CD4-positive, alpha-beta T cell treated with Interleukin-15 for 4 hours (primary cell): ENCODE data around the gene PRXL2A.
"Not testable (repeated sequence)": the region's sequence is repeated elsewhere in the genome, so short reads cannot be mapped to it uniquely, and the experiment has no call there.

ENCODE experiments used
- DNase-seq: peaks from one replicate; pipeline ENCODE4 v3.0.0-alpha.2; 2020; ENCODE audit warnings: low spot score

The PRXL2A gene

DNA sequence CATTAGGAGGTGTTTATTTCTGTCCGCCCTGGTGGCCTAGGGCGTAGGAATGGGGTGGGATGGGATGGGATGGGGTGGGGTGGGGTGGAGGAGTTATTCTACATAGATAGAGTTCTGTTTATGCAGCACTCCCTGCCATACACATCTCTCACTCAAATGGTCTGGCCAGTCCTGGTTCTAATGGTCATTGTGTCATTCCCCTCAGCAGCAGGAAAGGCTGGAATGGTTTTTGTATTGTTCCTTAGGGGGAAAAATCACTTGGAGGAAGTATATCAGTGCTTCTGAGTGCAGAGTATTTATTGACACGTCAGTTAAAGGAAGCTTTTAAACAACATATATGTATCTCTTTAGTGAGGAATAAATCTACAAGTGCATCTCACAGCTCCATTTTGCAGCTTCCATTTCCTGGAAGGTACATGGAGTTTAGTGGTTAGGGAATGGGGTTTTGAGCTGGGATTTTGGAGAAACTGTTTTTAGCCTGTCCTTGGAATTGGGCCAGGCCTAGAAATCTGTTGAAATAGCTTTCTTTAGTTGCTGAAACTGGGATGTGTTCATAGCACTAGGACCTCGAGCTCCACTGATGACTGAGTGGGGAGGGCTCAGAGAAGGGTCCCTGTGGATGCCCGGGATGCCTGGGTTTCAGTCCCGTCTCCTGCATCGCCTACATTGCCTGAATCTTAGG is 54.1 kb downstream of the PRXL2A start:
- no peak for DNase-seq

GRCh38 chr10:80462981-80463741 is 54.8 kb downstream of the PRXL2A start:
- DNase-seq: peak; percentile 48

GRCh38 chr10:80463868-80464267 is 55.5 kb downstream of the PRXL2A start:
- DNase-seq: no peak

GRCh38 chr10:80464557-80465450 is 56.5 kb downstream of the PRXL2A start:
- no peak for DNase-seq

GRCh38 chr10:80465451-80465835 is 57.1 kb downstream of the PRXL2A start:
- no peak for DNase-seq

DNA sequence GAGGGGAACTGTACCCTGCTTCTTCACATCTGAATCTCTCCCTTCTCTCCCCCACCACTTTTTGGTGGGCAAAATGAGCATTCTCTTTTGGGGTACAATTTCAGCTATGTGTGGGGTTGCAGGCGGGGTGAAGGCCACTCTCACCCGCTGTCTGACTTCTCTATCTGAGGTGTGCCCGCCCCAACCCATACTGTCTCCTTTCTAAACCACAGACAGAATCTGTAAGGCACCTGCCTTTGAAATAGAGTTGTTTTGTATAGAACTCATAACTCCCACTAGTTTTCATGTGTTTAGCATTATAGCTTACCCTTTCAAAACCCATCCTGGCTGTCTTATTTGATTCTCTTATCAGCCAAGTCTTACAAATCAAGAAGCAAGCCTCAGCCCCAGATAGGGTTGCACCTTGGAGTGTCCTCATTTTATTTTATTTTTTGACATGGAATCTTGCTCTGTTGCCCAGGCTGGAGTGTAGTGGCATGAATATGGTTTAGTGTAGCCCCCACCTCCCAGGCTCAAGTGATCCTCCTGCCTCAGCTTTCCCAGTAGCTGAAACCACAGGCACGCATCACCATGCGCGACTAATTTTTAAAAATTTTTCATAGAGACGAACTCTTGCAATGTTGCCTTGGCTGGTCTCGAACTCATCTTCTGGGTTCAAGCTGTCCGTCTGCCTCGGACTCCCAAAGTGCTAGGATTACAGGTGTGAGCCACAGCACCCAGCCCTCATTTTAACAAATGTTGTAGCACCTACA is 57.7 kb downstream of the PRXL2A start:
- peak; percentile 74 for DNase-seq

DNA sequence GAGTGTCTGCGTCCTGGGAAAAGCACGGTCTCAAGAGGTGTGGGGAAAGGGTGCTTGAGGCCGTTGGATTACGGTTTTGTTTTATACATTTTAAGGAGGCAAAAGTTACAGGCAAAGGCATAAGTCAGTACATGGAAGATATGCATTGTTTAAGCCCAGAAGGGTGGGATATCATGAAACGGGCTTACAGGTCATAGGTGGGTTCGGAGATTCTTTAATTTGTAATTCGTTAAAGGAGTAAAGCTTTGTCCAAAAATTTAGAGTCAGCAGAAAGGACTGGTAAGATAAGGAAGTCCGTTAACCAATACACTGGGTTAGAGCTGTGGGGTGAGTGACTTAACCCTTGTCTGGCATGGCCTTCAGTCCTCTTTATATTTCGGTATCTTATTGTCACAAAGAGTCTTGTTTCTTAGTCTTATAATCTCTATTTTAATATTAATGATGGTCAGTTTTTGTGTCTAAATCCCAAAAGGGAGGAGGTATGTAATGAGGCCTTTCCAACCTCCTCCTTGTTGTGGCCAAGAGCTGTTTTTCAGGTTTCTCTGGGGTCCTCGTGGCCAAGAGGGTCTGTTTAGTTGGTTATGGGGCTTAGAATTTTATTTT is 58.5 kb downstream of the PRXL2A start:
- no peak for DNase-seq

GRCh38 chr10:80468002-80468401 is 59.7 kb downstream of the PRXL2A start:
- DNase-seq: peak; percentile 70

- no peak for DNase-seq
Measured at GRCh38 chr10:80468806-80469421, 60.6 kb downstream of the PRXL2A start.

DNA sequence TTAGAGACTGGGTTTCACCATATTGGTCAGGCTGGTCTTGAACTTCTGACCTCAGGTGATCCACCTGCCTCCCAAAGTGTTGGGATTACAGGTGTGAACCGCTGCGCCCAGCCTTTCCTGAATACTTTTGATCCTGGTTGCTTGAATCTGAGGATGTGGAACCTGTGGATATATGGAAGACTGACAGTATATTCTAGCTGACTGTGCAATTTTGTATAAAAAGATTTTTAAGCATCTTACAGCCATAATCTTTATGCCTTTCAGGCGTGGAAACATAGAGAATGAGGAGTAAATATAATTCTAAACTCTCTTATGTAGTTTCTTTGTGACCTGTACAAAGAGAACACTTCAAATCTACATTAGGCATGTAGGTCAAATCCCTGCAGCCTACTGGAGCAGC is 61.9 kb downstream of the PRXL2A start:
- no peak for DNase-seq

DNA sequence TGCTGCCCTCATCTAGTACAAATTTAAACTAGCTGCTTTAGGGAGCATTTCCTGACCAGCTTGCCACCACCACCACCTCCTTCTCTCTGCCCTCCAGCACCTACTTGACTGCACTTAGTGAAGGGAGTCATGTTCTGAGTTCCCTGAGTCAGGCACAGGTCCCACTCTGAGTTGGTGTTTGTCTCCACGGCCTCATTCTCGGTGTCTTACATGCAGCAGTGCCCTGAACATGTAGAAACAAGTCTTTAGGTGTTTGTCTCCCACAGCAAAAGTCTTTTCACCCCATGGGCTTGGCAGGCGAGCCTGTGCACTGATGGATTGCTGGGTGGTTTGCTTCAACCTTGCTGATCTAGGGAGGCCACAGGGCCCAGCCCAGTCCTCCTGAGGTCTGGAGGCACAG is 62.6 kb downstream of the PRXL2A start:
- DNase-seq: no peak

- DNase-seq: peak; percentile 41
Measured at GRCh38 chr10:80471715-80472233, 63.4 kb downstream of the PRXL2A start.

- DNase-seq: peak; percentile 71
Measured at GRCh38 chr10:80472234-80473095, 64.1 kb downstream of the PRXL2A start.

DNA sequence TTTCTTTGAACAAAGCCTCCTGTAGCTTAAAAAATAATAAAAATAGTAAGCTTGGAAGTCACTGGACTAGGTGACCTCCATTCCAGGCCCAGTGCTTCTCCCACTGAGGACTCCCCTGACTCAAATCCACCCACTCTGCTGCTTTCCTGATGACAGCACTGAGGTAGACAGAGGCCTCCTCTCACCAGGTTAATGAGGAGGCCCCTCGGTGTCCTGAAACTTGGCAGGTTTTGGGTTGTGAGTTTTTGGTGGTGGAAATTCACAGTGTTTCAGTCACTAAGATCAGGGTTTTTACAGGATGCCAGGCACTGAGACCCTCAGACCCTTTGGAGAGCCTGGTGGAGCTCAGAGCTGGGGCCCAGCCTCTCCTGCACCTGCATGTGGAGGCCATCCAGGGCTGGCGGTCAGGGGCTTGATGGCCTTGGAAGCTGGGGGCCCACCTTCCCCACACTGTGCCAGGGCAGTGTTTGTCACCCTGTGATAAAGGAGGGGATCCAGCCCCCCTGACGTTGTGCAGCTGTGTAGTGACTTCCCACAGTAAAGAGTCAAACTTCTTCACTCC is 64.8 kb downstream of the PRXL2A start:
- DNase-seq: no peak

DNA sequence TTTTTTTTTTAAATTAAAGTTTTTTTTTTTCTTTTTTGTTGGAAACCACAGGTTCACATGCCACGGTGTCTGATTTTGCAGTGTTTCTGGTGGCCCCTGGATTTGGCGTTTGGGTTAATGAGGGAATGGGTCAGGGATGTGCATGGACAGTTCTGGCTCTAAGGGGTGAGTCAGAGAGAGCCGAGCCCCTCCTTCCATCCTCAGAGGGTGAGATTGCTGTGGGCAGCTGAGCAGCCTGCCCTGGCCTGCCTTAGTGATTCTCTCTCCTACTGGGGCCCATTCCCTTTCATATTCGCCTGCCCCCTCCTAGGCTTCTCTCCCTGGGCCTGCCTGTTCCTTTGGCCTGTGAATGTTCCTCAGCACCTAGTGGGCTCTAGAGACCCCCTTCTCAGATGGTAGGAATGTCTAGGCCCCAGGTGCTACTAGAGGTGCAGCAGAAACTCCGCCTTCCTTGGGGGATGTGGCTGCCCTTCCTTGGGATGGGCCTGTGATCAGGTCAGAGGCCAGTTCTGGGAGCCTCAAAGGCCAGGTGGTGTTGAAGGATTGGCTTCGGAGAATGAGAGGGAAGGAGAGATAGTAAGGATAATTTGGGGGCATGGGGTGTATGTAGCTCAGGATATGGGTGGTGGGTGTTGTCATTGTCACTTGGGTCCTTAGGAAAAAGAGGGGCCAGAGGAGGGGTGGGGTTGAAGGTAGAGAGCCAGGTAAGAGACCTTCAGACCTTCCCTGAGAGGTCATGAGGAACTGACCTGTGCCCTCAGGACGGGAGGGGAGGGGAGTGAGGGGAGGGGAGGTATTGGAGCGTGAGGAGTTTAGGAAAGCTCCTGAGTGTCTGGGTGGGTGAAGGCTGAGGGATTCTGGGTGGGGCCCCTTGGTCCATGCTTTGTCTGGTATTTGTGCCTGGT is 65.6 kb downstream of the PRXL2A start:
- DNase-seq: no peak

- DNase-seq: no peak
Measured at GRCh38 chr10:80474597-80474910, 66.2 kb downstream of the PRXL2A start.

- no peak for DNase-seq
Measured at GRCh38 chr10:80474941-80475340, 66.6 kb downstream of the PRXL2A start.

DNA sequence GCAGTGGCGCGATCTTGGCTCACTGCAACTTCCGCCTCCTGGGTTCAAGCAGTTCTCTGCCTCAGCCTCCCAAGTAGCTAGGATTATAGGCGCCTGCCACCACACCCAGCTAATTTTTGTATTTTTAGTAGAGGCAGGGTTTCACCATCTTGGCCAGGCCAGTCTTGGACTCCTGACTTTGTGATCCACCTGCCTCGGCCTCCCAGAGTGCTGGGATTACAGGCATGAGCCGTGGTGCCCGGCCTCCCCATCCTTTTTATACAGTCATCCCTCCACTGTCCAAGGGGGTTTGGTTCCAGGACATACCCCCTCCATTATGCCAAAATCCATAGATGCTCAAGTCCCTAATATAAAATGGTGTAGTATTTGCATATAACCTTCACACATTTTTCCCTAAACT is 67.3 kb downstream of the PRXL2A start:
- not testable (repeated sequence) for DNase-seq

- no peak for DNase-seq
Measured at GRCh38 chr10:80476685-80477084, 68.3 kb downstream of the PRXL2A start.
